GM12873 (cell line): ENCODE data around the gene FSHB.

Experiments used
- TF ChIP-seq, protein P1 (sequence below): IDR thresholded peaks from 2 replicates; pipeline ENCODE4 v1.5.1; 2012; ENCODE audit warnings: low read depth, mild to moderate bottlenecking, moderate library complexity, low read length, control low read depth; ENCODE audit not compliant: insufficient read depth; ENCODE audit errors: missing control alignments

The FSHB gene

DNA sequence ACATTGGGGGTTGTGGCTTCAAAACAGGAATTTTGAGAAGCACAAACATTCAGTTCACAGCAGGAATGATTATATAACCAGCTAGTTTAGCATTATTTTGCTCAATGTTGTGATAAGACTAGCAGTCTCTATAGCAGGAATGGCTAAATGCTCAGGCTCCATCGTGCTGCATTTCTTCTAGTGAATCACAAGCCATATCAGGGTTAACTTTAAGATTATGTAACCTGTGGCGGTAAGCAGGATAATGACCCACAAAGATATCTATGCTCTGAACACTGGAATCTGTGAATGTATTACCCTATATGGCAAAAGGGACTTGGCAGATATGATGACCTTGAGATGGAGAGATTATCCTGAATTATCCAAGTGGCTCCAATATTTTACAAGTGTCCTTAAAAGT lies 14.8 kb downstream of the FSHB start:
- TF ChIP-seq, protein P1, sequence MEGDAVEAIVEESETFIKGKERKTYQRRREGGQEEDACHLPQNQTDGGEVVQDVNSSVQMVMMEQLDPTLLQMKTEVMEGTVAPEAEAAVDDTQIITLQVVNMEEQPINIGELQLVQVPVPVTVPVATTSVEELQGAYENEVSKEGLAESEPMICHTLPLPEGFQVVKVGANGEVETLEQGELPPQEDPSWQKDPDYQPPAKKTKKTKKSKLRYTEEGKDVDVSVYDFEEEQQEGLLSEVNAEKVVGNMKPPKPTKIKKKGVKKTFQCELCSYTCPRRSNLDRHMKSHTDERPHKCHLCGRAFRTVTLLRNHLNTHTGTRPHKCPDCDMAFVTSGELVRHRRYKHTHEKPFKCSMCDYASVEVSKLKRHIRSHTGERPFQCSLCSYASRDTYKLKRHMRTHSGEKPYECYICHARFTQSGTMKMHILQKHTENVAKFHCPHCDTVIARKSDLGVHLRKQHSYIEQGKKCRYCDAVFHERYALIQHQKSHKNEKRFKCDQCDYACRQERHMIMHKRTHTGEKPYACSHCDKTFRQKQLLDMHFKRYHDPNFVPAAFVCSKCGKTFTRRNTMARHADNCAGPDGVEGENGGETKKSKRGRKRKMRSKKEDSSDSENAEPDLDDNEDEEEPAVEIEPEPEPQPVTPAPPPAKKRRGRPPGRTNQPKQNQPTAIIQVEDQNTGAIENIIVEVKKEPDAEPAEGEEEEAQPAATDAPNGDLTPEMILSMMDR = no peak

DNA sequence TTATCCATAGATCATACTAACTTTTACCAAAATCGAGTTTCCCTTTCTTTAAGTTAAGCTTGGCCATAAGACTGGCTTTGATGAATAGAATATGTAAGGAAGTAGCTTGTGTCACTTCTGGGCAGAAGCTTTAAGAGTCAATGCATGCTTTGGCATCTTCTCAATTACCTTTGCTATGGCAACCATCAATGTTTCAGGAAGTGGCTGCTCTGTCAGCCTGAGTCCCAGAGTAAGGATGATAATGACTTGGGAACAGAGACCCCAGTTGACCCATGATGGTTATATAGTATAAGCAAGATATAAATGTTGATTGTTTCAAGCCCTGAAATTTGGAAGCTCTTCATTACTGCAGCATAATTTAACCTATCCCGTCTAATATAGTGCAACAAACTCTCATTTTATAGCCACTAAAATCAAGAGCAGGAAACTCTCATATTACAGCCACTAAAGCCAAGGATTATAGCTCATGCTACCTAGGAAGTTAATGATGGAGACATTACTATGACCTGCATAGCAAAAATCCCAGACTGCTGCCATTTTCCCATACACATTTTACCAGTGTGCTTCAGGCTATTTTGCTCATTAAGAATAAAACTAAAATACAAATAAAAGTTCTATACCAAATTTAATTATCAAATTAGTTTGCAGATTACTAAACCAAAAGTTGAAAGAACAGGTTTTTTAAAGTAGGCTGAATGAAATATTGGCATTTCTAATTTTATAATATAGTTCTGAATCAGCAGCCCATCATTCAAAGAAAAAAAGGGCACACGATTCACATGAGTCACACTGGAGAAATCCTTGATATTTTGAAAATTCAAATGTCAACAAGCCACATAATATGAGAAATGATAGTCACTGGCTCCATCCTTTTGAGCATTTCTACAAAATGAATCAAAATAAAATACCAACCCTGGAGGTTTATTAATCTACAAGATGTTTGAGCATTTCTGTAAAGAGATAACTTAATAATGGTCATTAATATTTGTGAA lies 23.8 kb downstream of the FSHB start:
- TF ChIP-seq, protein P1 = no peak

DNA sequence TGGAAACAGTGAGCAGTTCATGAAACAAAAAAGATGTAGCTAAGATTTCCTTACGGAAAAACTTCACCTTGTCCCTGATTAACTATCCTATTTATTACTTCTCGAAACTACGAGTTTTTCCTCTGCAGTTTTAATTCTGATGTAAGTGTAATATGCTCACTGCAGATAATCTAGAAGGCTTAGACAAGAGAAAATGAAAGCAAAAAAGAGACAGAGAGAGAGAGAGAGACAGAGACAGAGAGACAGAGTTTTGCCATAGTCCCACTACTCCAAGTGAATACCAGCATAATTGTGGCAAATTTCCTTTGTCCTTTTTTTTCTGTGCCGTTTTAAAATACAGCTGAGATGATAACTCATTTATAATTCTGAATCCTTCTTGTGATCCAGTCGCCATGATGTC lies 24.8 kb downstream of the FSHB start:
- TF ChIP-seq, protein P1 = no peak

DNA sequence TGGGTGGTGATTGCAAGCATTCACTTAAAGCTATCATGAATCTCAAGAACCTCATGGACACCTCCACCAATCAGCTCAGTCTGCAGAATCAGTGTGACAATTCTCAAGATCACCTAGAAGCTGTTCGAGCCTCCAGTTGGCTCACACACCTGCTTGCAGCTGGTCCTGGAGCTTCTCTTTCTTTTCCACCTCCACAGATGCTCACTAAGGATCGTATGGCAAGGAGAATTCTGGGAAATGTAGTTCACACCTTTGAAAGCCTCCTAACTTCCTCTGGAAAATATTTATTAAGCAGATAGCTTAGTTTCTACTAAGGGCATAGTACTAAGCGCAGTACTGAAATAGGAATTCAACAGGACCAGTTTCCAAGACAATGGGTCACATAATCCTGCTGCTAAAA lies 26.2 kb downstream of the FSHB start:
- TF ChIP-seq, protein P1 = no peak

DNA sequence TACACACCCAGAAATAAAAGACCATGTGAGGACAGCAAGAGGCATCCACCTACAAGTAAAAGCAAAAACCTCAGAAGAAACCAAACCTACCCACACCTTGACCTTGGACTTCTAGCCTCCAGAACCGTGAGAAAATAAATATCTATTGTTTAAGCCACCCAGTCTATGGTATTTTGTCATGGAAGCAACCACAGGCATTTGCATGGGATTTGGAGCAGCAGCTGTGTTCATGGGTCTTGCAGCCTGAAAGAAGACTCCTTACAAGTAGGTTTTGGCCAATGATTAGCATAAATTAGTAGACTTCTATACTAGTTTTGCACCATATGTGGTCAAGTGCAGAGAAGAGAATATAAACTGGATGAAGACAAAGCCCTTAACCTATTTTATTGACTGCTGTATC lies 27.9 kb downstream of the FSHB start:
- TF ChIP-seq, protein P1 = no peak

DNA sequence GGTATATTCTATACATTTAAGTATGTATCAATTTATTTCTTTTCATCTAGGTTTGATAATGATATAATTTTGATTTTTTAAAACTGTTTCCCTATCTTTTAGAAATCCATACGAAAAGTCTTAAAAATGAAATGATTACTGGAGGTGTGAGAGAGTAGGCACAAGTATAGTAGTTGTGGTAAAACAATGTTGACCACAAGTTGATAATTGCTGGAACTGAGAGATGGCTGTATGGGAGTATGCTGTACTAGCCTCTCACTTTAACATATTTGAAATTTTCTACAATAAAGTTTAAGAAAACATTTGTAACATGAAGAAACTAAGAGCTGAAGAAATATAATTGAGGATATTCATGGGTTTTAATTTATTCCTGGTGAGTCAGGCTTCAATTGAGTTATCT lies 30.0 kb downstream of the FSHB start:
- TF ChIP-seq, protein P1 = no peak

DNA sequence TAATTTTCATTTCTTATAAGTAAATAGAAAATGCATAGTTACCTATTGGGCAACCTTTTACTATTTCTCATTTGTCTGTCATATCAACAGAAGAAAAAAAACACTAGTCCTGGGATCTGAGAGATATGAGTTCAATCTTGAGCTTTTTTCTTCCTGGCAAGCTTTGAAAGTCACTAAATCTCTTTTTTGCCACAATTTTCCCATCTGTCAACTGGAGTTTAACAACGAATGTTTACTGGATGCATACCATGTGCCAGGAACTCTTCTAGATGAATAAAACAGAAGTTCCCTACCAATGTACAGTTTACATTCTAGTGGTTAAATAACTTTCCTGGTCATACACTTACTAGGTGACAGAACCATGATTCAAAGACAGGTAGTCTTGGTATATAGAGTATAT lies 31.0 kb downstream of the FSHB start:
- TF ChIP-seq, protein P1 = no peak
